T-helper 9 cell (primary cell): ENCODE results near the gene GPX2.

Experiments
- DNase-seq: peaks from one replicate; pipeline ENCODE4 v3.0.0-alpha.2; 2020

Gene GPX2

DNA sequence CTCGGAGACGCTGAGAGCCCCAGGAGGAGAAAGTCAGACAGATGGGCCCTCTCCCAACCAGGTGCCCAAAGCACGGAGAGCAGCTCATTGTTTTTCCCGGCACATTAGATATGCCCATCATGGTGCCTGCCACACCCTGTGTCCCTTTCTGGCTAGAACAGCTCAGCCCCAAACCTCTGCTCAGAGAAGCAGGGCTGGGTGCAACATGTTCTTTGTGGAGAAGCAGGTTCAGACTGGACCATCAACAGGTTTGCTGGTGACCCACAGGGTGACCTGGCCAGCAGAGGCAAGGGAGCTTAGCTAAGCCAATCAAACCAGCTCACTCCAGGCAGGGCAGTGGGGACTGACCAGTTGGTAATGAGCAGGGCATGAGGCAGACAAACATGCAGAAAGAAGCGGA is 16.2 kb upstream of the GPX2 start:
- DNase-seq: no peak

DNA sequence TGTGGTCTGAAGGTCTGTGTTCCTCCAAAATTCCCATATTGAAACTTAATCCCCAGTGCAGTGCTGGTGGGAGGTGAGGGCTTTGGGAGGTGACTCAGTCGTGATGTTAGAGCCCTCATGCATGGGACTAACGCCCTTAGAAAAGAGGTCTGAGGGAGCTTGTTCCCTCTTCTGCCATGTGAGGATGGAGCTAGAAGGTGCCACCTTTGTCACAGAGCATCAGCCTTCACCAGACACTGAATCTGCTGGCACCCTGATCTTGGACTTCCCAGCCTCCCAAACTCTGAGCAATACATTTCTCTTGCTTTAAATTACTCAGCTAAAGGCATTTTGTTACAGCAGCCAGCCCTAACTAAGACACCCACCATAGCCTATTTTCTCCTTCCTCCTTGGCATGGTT is 15.7 kb upstream of the GPX2 start:
- no peak for DNase-seq

DNA sequence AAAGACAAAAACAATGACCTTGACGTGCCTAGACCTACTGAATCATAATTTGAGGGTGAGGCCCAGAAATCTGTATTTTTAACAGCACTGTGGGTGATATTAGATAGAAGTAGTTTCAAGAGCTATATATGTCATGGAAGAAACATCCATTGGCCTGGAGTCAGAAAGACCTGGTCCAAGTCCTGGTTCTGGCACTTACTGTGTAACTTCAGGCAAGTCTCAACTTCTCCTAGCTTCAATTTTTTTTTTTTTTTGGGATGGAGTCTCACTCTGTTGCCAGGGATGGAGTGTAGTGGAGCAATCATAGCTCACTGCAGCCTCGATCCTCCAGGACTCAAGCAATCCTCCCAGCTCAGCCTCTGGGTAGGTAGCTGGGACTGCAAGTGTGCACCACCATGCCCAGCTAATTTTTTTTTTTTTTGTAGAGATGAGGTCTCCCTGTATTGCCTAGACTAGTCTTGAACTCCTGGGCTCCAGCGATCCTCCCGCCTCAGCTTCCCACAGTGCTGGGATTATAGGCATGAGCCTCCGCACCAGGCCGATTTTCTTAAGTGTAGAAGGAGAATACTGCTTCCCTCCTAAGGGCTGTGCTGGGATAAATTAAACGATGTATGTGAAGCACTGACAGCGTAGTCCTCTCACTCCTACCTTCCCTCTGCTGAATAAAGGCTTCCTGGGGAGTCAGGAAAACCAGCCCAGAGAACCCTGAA is 14.3 kb upstream of the GPX2 start:
- no peak for DNase-seq

DNA sequence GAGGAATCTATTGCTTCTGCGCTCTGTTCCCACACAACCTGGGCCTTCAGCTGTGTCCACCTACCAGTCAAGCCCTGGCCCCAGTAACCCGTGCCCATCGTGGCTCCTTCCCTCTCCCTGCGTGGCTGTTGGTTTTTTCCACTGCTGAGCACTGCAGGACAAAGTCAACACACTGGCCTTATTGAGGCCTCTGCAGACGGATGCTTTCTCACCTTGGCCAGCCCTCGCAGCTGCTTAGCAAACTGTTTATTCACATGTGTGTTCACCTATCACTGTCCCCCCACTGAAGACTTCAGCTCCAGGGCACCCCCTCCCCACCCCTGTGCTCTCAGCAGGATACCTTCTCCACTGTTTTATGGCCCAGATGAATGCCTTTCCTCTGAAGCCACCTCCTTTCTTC is 12.8 kb upstream of the GPX2 start:
- no peak for DNase-seq

DNA sequence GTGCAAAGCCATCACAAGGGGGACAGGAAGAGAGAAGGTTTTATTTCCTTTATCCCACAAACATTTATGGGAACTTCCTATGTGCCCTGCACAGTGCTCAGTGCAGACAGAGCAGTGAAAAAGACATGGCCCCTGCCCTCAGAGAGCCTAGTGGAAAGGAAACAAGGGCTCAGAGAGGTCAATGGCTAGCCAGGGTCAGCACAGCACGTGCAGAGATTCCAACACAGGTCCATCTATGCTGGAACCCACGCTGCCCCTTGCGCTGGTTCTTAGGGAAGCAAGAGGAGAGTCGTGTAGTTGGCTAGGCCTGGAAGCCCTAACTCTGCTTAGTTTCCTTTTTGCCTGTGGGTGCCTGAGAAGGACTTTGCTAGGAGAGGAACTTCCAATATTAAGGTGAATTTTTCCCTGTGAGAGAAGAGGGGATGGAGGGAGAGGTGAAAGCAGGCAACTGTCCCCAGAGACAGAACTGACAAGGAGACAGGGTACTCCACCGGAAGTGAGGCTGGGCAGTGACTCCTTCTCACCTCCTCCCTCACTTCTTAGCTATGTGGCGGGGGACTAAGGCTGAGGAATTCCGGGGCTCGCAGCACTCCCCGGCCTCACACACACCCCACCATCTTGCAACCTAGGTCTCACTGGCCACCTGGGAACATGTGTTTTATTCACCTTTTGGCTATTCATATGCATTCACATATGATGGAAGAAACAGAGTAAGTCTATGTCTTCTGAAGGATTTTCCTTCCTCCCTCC is 12.1 kb upstream of the GPX2 start:
- DNase-seq: no peak

DNA sequence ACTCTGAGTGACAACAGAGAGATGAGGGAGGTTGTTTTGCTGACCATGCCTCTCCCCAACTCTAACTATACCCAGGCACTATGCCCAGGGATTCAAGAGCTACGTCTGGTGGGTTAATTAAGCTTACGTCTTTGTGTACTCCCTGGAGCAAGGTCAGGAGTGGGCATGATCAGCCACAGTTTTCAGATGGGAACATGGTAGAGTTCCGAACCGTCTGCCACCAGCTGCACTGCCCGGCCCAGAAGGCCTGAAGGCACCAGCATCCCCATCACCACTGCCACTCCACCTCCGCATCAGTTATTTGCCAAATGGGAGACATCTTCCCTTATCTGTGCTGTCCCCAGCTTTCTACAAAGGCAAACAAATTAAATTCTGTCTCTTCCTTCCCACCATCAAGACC is 11.1 kb upstream of the GPX2 start:
- no peak for DNase-seq

DNA sequence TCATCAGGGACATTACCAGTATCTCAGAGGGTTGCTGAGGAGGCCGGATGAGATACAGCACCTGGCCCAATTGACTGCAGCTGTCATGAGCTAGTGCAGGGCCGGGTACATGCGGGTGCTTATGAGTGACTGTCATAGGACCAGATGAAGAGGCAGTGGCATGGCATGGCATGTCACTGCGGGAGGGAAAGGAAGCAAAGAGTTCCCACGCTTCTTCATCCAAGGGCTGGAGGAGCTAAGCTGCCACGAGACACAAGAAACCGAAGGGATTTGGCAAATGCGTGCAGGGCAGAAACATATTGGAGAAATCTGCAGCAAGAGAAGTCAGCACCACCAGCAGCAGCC is 10.7 kb upstream of the GPX2 start:
- no peak for DNase-seq

DNA sequence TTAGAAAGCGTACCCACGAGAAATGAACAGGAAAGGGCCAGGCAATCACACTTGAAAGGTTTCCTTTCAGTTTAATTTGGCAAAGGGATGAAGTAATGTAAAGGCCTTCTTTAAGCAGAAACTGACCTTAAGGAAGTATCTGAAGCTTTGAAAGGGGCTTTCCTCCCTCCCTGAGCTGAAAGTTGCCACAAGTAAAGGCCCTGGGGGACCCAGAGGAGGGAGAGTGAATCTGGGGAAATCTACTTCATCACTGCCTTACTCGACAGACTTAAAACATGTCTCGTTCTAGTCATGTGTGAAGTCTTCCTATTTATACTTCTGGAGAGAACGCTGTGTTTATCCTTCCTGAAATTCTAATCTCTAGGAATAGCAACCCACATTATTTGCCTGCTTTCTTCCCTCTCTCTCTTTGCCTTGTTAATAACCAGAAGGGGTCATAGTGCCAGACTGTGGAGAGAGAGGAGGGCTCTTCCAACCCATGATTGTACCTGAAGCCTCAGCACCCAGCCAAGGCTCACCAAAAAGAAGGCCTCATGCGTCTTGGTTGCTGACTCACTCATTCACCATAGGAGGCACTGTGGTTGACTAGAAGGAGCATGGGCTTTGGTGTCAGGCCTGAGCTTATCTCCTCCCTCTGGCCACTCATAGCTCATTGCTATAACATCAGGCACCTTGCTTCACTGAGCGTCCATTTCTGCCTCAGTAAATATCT is 10.2 kb upstream of the GPX2 start:
- no peak for DNase-seq

DNA sequence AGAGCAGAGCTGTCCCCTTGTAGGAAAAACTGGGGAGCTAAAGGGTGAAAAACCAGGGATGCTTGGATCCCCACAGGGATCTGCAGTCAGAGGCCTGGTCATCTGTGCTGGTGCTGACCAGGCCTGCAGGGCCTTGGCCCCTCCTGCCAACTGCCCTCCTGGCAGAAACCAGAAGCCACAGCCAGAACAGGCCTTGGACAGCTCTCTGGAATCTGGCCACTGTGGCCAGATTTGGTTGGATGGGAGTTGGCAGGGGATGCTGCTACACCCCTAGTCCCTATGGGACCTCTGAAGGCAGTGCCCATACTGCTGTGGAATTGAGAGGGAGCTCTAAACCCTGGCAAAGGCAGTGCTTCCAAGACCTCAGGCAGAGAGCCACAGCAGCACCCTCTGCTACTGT is 9.2 kb upstream of the GPX2 start:
- DNase-seq: no peak

DNA sequence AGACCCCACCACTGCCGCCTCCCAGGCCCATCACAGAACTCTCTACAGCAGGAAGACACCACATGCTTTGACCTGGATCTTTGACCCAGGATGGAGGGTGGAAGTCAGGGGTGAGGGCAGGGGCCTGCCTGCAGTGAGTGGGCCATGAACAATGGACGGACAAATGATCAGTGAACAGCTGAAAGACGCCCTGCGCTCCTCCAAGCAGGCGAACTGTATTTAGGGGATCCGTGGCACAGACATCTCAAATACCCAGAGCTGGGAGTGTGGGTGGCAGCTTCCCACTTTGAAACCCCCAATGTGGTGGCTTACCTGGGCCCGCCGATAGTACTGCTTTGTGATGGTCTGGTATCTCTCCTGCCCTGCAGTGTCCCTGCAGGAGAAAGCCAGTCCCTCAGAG is 8.7 kb upstream of the GPX2 start:
- DNase-seq: no peak

DNA sequence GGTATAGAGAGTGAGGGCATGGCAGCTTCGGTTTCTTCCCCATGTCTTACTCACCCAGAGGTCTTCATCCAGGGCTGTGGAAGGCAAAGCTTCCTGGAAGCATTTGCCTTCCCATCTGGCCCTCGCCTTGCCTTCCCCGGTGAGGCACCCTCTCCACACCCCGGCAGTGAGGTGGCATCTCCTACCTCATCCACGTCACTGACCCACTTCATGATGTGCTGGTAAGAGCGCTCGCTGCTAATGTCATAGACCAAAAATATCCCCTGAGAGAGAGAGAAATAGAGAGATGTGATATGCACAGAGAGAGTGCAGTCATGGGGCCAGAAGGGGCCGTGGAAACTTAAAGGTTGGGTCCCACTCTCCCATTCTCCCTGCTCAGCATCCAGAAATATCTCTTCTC is 8.3 kb upstream of the GPX2 start:
- no peak for DNase-seq

DNA sequence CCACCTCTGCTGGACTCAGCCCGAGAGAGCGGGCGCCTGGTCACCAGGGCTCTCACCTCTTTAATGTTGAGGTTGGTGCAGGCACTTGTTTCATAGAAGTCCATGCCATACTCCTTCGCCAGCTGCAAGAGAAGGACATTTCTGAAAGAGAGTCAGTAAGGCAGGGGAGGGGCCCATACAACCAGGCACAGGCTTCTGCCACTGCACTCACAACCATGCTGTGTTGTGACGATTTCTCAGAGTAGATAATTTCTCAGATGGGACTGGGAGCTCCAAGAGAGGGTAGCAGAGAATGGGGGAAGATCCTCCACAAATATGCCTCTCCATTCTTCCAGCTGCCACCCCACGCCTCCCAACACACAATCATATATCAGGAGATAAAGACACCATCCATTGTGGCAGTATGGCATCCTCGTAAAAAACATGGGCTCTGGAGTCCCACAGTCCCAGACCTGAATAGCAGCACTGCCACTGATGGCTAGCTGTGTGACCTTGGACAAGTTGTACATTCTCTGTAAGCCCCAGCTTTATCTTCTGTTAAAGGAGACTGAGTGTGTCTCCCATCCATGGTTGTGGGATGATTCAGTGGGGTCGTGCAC is 6.2 kb upstream of the GPX2 start:
- DNase-seq: no peak

DNA sequence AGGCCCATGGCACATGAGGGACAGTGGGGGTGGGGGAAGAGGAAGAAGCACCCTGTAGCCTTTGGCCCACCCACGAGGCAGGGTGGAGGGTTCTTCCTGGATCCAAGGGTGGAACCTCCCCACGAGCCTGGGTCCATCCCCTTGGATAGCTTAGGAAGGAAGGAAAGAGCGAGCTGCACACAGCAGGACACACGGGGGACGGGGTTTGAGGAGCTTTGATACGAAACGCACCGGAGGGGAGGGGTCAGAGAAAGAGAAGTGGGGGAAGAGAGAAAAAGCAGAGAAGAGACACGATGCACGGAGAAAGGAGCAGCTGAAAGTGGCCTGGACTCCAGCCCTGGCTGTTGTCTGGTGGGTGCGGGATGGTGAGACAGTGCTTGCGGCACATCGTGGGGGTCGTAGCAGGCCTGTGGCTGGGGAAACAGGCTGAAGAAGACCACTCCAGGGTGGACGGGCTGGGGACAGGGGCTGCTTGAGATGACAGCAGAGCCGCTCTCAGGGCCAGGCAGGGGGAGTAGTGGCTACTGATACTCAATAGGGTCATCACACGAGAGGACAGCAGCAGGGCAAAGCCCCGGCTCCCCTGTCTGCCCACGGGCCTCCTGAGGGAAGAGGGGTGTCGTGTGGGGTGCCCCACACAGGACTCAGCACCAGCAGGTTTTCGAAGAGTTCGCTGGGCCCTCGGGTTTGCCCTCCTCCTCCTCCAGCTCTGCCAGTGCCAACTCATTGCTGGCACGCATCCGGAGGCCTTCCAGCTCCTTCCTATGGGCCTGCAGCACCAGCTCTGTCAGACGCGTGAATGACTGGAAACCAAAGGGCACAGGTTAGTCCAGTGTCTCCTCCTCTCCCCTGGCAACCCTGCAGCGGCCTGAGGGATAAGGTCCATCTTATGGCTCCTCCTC is 5.4 kb upstream of the GPX2 start:
- DNase-seq: no peak

DNA sequence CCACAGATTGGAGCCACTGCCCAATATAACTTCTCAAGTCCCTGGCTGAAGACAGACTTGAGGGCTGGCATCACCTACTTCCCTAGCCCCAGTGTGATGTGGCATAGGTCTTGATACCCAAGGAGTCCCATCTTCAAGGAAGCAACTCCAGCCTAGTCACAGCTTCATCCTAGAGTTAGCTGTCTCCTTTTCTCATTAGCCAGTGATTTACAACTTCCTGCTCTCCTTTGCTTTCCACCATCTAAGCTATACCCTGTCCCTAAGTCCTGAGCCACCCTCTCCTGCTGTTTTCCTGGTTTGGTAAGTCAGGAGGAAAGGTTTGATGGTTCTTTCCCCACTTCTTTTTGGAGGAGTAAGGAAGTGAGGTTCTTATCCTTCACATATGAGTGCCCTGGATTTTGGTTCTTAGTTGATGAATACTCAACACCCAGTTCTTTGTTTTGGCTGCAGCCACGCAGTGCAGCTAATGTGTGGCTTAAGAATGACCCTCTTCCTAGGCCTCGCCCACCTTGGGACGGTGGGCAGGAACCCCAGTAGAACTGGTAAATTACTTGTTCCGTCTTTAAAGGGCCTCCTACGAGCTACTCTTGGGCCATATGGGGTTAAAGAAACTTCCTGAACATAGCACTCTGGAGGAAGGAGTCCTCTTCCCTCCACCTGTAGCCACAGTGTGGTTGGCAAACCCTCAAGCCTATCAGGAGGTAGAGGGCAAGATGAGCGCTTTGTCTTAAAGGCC is 3.9 kb upstream of the GPX2 start:
- DNase-seq: no peak

DNA sequence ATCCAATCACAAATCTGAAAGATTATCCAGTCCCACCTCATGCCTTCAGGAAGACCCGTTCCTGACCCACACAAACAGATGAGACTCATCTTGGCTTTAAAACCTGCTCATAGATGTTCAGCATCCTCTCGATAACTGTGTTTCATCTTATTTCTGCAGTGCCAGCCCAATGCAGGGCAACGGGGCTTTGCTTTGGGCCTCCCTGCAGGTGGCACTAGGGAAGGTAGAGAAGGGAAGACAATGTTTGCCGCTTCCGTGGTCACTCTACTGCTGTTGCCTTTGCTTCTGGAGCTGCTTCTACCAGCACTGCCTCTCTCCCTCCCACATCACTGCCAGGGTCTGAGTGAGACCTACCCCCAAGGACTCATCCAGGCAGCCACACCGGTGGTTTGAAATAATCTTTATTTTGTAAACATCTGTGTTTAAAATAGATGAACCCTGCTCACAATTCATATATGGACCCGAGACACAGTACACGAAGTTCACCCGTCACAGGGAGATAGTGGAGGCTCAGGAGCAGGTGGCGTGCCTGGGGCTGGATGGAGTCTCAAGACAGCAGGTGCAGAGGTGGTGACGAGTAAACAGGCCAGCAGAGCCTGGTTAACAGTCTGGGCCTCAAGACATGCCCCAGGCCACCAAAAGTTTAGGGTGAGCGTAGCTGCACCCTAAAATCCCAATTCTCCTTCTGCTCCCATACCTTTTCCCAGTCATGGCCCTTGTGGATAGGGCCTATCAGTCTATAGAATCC is 3.1 kb upstream of the GPX2 start:
- no peak for DNase-seq

DNA sequence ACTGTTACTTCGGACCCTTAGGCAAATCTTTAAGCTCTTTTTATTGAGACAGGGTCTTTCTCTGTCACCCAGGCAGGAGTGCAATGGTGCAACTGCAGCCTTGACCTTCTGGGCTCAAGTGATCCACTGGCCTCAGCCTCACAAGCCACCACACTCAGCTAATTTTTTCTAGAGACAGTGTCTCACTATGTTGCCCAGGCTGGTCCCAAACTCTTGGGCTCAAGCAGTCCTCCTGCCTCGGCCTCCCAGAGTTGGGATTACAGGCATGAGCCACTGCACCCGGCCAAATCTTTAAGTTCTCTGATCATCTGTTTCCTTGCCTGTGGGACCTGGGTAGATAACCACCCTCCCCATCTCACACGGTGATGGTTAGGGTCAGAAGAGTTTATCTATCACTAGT is 2.3 kb upstream of the GPX2 start:
- no peak for DNase-seq

DNA sequence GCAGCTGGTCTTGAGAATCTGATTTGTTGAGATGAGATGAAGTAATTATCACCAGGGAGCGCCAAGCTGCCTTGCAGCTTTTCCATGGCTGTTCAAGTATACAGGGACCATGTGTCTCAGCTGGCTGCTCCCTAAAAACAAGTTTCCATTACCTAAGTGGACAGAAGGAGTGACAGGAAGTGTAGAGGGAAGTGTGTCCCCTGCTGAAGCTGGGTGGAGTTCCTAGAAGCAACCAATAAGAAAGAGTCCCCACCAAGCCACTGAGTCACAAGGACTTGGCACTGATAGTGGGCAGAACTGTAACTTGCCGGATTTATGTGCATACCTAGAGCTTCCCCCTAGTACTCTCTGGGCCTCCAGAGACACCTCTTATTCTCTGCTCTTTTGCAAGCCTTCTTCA is 1.5 kb upstream of the GPX2 start:
- DNase-seq: no peak

DNA sequence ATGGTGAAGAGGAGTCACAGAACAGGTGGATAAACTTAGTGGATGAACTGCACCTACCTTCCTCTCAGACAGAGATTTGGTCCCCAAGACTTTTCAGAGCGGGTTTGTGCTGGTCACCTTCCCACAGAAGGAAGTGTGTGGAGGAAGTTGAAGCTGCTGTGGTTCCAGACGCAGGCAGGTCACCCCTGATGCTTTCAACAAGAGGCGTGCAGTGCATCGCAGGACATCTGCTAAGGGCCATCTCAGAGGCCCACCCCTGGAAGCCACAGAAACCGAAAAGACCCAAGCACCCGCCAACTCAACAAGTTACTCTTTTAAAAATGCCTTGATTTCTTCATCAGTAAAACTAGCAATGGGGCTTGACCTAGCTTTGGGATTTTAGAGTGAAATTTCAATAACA is 1.0 kb upstream of the GPX2 start:
- DNase-seq: no peak

DNA sequence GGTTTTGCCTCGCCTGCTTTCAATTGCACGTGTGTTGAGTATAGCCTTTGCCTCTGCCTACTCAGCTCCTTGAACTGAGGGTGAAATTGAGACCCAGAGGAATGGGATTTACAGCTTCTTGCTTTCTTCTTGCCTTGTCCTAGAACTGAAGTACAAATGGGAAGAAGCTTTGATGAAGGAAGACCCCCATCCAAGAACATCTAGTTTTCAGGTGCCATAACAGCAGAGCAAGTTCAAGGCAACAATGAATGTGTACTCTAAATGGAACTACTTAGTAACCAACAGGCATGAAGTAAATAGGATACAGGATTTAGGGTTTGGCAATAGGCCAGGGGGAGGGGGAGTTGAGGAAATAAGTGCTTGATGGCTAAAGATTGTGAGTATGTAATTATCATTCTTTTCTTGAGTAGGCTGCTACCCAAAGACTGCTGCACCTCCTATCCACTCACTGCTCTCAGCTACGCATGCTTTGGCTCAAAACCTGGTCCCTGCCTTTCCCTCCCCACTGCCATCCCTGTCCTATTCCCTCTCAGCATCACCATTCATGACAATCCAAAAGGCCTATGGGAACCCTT is 2.1 kb downstream of the GPX2 start:
- no peak for DNase-seq

DNA sequence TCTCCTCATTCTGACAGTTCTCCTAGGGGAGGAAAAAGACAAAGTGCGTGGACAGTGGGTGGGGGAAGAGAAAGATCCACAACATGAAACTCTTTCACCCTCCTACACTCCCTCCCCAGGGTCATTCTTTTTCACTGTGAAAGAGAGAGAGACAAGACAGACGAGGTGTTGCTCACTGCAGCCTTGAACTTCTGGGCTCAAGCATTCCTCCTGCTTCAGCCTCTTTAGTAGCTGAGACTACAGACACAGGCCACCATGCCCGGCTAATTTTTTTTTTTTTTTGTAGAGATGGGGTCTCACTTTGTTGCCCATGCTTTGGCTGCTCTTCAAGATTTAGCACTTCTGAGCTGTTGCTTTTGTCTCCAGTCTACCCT is 2.7 kb downstream of the GPX2 start:
- DNase-seq: no peak
